ENCODE measurements around the gene THOC5. TPM values are rescaled to one million over a fixed set of nuclear protein-coding genes. Genes with fewer than 3 reads are reported as not detected.

The THOC5 gene
- polyA plus RNA-seq, 1 of the 3 experiments (the other 2 are of a cell fraction) = 95.9 TPM

DNA sequence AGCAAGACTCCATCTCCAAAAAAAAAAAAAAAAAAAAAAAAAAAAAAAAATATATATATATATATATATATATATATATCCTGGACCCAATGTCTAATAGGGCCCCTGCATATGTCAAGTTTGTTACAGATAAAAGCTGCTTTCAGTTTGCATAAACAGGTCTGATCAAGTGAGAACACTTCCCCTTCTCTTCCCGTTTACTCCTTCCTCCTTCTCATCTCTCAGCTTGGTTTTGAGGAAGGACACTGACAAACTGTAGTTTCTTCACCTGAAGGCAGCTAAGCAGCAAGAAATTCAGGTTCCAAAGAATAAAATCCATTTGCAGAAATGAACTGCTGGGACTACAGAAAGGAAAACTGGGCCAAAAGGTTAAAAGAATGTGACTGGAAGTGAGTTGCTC, 11.7 kb downstream of the THOC5 start:
- H3K4me2 ChIP-seq = no peak overlapping the region
- H3K4me1 ChIP-seq (ENCODE audit: control insufficient read depth in 1 of 2, insufficient read depth in 2 of 2, low read depth in 1 of 2, low read length in 1 of 2) = no peaks in the 10 kb centered on the region
- no peak overlapping the region for H2AFZ ChIP-seq (ENCODE audit: low read depth)
- no peaks in the 10 kb centered on the region for H3F3A ChIP-seq (replicated peaks; ENCODE audit: insufficient read depth)
- no peak overlapping the region for H3K4me3 ChIP-seq (ENCODE audit: low read depth in 2 of 2, low read length in 1 of 2)
- no peaks in the 10 kb centered on the region for H4K20me1 ChIP-seq (ENCODE audit: insufficient read depth)
- no peak overlapping the region for H3K27ac ChIP-seq (ENCODE audit: low read depth in 2 of 2, low read length in 1 of 2)
- H3K9ac ChIP-seq = no peak overlapping the region
- H3K27me3 ChIP-seq (ENCODE audit: insufficient read depth) = no peaks in the 10 kb centered on the region
- H3K36me3 ChIP-seq (replicated peaks in 1 of 2; ENCODE audit: control insufficient read depth in 1 of 2, insufficient read depth in 2 of 2, low read length in 1 of 2) = peaks cover 53 to 72% of the 10 kb centered on the region in 2 experiments
- H3K9me2 ChIP-seq = no peaks in the 10 kb centered on the region
- 95% methylated on average over 1 of the region's 1 CpG for WGBS (ENCODE audit: low lambda C conversion rate)
- TF ChIP-seq, protein P1, sequence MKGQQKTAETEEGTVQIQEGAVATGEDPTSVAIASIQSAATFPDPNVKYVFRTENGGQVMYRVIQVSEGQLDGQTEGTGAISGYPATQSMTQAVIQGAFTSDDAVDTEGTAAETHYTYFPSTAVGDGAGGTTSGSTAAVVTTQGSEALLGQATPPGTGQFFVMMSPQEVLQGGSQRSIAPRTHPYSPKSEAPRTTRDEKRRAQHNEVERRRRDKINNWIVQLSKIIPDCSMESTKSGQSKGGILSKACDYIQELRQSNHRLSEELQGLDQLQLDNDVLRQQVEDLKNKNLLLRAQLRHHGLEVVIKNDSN (IDR thresholded peaks at IDR 0.05; ENCODE audit: borderline replicate concordance, low read depth) = no peak
- no peak for TF ChIP-seq EZH2phosphoT487 (IDR thresholded peaks at IDR 0.05; ENCODE audit: borderline replicate concordance, low read depth)
- TF ChIP-seq, protein P2, sequence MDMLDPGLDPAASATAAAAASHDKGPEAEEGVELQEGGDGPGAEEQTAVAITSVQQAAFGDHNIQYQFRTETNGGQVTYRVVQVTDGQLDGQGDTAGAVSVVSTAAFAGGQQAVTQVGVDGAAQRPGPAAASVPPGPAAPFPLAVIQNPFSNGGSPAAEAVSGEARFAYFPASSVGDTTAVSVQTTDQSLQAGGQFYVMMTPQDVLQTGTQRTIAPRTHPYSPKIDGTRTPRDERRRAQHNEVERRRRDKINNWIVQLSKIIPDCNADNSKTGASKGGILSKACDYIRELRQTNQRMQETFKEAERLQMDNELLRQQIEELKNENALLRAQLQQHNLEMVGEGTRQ (IDR thresholded peaks at IDR 0.05; ENCODE audit: borderline replicate concordance, low read depth, low read length) = no peak
- no peak for TF ChIP-seq PBX3 (IDR thresholded peaks at IDR 0.05)
- TF ChIP-seq JUND (IDR thresholded peaks at IDR 0.05) = no peak
- TF ChIP-seq, protein P3, sequence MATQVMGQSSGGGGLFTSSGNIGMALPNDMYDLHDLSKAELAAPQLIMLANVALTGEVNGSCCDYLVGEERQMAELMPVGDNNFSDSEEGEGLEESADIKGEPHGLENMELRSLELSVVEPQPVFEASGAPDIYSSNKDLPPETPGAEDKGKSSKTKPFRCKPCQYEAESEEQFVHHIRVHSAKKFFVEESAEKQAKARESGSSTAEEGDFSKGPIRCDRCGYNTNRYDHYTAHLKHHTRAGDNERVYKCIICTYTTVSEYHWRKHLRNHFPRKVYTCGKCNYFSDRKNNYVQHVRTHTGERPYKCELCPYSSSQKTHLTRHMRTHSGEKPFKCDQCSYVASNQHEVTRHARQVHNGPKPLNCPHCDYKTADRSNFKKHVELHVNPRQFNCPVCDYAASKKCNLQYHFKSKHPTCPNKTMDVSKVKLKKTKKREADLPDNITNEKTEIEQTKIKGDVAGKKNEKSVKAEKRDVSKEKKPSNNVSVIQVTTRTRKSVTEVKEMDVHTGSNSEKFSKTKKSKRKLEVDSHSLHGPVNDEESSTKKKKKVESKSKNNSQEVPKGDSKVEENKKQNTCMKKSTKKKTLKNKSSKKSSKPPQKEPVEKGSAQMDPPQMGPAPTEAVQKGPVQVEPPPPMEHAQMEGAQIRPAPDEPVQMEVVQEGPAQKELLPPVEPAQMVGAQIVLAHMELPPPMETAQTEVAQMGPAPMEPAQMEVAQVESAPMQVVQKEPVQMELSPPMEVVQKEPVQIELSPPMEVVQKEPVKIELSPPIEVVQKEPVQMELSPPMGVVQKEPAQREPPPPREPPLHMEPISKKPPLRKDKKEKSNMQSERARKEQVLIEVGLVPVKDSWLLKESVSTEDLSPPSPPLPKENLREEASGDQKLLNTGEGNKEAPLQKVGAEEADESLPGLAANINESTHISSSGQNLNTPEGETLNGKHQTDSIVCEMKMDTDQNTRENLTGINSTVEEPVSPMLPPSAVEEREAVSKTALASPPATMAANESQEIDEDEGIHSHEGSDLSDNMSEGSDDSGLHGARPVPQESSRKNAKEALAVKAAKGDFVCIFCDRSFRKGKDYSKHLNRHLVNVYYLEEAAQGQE (IDR thresholded peaks at IDR 0.05; ENCODE audit: low read depth, low read length) = no peak
- TF ChIP-seq ZBTB33 (IDR thresholded peaks at IDR 0.05; ENCODE audit: borderline replicate concordance, low read depth) = no peak
- no peak for TF ChIP-seq FOSL2 (IDR thresholded peaks at IDR 0.05; ENCODE audit: borderline replicate concordance, low read depth)
- TF ChIP-seq, protein P4, sequence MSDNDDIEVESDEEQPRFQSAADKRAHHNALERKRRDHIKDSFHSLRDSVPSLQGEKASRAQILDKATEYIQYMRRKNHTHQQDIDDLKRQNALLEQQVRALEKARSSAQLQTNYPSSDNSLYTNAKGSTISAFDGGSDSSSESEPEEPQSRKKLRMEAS (IDR thresholded peaks at IDR 0.05; ENCODE audit: low read depth) = no peak
- TF ChIP-seq TEAD4 (IDR thresholded peaks at IDR 0.05; ENCODE audit: borderline replicate concordance, insufficient read depth) = no peak
- TF ChIP-seq EP300 (IDR thresholded peaks at IDR 0.05; ENCODE audit: borderline replicate concordance in 1 of 2, low read depth in 1 of 2, low read length in 1 of 2) = no peak
- TF ChIP-seq TAF1 (IDR thresholded peaks at IDR 0.05; ENCODE audit: borderline replicate concordance, low read depth, low read length) = no peak
- TF ChIP-seq SMC3 (IDR thresholded peaks at IDR 0.05; ENCODE audit: low read depth, low read length) = no peak
- TF ChIP-seq, protein P5, sequence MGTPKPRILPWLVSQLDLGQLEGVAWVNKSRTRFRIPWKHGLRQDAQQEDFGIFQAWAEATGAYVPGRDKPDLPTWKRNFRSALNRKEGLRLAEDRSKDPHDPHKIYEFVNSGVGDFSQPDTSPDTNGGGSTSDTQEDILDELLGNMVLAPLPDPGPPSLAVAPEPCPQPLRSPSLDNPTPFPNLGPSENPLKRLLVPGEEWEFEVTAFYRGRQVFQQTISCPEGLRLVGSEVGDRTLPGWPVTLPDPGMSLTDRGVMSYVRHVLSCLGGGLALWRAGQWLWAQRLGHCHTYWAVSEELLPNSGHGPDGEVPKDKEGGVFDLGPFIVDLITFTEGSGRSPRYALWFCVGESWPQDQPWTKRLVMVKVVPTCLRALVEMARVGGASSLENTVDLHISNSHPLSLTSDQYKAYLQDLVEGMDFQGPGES (IDR thresholded peaks at IDR 0.05; ENCODE audit: low read depth, low read length) = no peak
- TF ChIP-seq, protein P6, sequence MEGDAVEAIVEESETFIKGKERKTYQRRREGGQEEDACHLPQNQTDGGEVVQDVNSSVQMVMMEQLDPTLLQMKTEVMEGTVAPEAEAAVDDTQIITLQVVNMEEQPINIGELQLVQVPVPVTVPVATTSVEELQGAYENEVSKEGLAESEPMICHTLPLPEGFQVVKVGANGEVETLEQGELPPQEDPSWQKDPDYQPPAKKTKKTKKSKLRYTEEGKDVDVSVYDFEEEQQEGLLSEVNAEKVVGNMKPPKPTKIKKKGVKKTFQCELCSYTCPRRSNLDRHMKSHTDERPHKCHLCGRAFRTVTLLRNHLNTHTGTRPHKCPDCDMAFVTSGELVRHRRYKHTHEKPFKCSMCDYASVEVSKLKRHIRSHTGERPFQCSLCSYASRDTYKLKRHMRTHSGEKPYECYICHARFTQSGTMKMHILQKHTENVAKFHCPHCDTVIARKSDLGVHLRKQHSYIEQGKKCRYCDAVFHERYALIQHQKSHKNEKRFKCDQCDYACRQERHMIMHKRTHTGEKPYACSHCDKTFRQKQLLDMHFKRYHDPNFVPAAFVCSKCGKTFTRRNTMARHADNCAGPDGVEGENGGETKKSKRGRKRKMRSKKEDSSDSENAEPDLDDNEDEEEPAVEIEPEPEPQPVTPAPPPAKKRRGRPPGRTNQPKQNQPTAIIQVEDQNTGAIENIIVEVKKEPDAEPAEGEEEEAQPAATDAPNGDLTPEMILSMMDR (IDR thresholded peaks at IDR 0.05) = no peak
- TF ChIP-seq TCF12 (IDR thresholded peaks at IDR 0.05) = no peak
- no peak for TF ChIP-seq RFX5 (IDR thresholded peaks at IDR 0.05; ENCODE audit: low read length)
- TF ChIP-seq MXI1 (IDR thresholded peaks at IDR 0.05; ENCODE audit: low read depth, low read length) = no peak
- no peak for TF ChIP-seq RXRA (IDR thresholded peaks at IDR 0.05; ENCODE audit: borderline replicate concordance, low read depth)
- TF ChIP-seq YY1 (IDR thresholded peaks at IDR 0.05; ENCODE audit: low read depth) = no peak
- ChIA-PET CTCF (interaction anchor here (2.8 kb wide), 1 partner anchor 12 kb away, joined by 8 read pairs; the partner anchor contains the start of gene THOC5), POLR2A (interaction anchor here (0.6 to 0.9 kb wide), 2 partner anchors 12 to 46 kb away, joined by 3 to 5 read pairs; partner anchors contain the start of gene THOC5)
- no peaks in the 10 kb centered on the region for H3K79me2 ChIP-seq (ENCODE audit: insufficient read depth)
- H3K9me3 ChIP-seq = no peaks in the 10 kb centered on the region
- DNase-seq = no peak
